ENCODE results near the gene MRPL51. TPM values are rescaled to one million over a fixed set of nuclear protein-coding genes. Genes with fewer than 3 reads are reported as not detected.

MRPL51 gene
- total and polyA plus RNA-seq, 2 of the 8 experiments (the other 6 are each of a cell fraction or from before 2014, with no cell fraction given), result 119 to 331 TPM

DNA sequence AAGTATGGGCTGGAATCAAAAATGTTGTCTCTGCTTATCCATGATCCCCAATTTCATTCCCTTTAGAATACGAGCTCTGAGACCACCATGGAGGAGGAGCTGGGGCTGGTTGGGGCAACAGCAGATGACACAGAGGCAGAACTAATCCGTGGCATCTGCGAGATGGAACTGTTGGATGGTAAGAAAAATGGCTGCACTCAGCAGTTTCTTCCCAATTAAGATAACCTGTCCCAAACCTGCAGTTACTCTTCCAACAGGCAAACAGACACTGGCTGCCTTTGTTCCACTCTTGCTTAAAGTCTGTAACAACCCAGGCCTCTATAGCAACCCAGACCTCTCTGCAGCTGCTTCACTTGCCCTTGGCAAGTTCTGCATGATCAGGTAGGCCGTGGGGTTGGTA, 34.6 kb upstream of the MRPL51 start:
- Histone ChIP-seq H3K27ac (ENCODE audit: low read depth, low read length) (no peak overlapping the region), H2BK120ac (replicated peaks; ENCODE audit: low read depth, low read length) (no peak overlapping the region), H3K36me3 (ENCODE audit: control insufficient read depth in 2 of 4, insufficient read depth in 4 of 4, low read length in 3 of 4) (peaks cover 67 to 88% (median 81%) of the 10 kb centered on the region in 4 experiments), H2BK12ac (ENCODE audit: low read depth, low read length) (no peak overlapping the region), H2BK20ac (ENCODE audit: low read length) (no peak overlapping the region), H4K20me1 (replicated peaks in 1 of 2; ENCODE audit: control insufficient read depth in 1 of 2, insufficient read depth in 2 of 2, low read length in 2 of 2) (peaks cover 5 to 7% of the 10 kb centered on the region in 2 experiments), H3K4me2 (ENCODE audit: insufficient read depth in 1 of 2, low read depth in 2 of 2, low read length in 2 of 2) (no peak overlapping the region), H2BK15ac (ENCODE audit: low read length) (no peak overlapping the region), H3K79me1 (ENCODE audit: low read depth, low read length) (no peaks in the 10 kb centered on the region), H2AFZ (ENCODE audit: low read length) (no peak overlapping the region), H3K18ac (ENCODE audit: extremely low read depth, low read length) (no peak overlapping the region), H3K27me3 (replicated peaks in 1 of 4; ENCODE audit: control insufficient read depth in 3 of 4, extremely low read depth in 1 of 4, insufficient read depth in 3 of 4, low read length in 3 of 4) (no peaks in the 10 kb centered on the region), H3K23ac (ENCODE audit: insufficient read length) (no peak overlapping the region), H3K56ac (replicated peaks; ENCODE audit: insufficient read length, low read depth, low read length) (no peak overlapping the region), H4K91ac (replicated peaks; ENCODE audit: insufficient read length, low read length) (no peak overlapping the region), H3K4me3 (ENCODE audit: extremely low read depth in 1 of 4, insufficient read depth in 2 of 4, low read depth in 3 of 4, low read length in 4 of 4) (no peak overlapping the region), H3K9ac (replicated peaks in 1 of 4; ENCODE audit: extremely low read depth in 1 of 4, low read depth in 3 of 4, low read length in 3 of 4) (no peak overlapping the region), H3K9me3 (ENCODE audit: insufficient read depth in 2 of 2, low read depth in 1 of 2, low read length in 1 of 2) (no peaks in the 10 kb centered on the region), H3K14ac (ENCODE audit: insufficient read length) (no peak overlapping the region), H2AK5ac (ENCODE audit: low read depth, low read length) (no peak overlapping the region), H3K79me2 (ENCODE audit: control insufficient read depth in 1 of 2, insufficient read depth in 2 of 2, low read length in 2 of 2) (peaks cover 0 to 5% of the 10 kb centered on the region in 2 experiments; a peak in 1 of 4 replicates), H2BK5ac (ENCODE audit: low read depth, low read length) (no peak overlapping the region), H3K23me2 (ENCODE audit: low read depth, low read length) (peaks cover 4% of the 10 kb centered on the region; the same call in 1 of the 2 replicates), H3K4me1 (replicated peaks in 1 of 4; ENCODE audit: control insufficient read depth in 3 of 4, insufficient read depth in 4 of 4, low read length in 3 of 4) (peaks cover 0 to 11% (median 9%) of the 10 kb centered on the region in 4 experiments; a peak in 5 of 7 replicates), H3K4ac (replicated peaks; ENCODE audit: insufficient read length, low read depth, low read length) (no peak overlapping the region), H4K8ac (ENCODE audit: extremely low read depth, insufficient read depth, low read length) (no peak overlapping the region), H4K5ac (ENCODE audit: insufficient read length, low read depth, low read length) (no peak overlapping the region)
- WGBS, 2 experiments (ENCODE audit: extremely low coverage in 1 of 2, insufficient coverage in 1 of 2, insufficient read length in 1 of 2, insufficient replicate concordance in 2 of 2, low coverage in 1 of 2, low lambda C conversion rate in 2 of 2, missing lambda C conversion rate in 1 of 2), result 94% methylated on average over 4 of the region's 4 CpGs; no CpG with 5 or more reads in 1 of the 2 experiments
- DNase-seq (ENCODE audit: low read depth in 1 of 2, low spot score in 2 of 2) (no peak), FAIRE-seq (no peak)
- ChIA-PET POLR2A (ENCODE audit: partially characterized antibody) (interaction anchor here (1.4 to 14.8 kb wide), 4 partner anchors 11 to 197 kb away, joined by 3 to 188 read pairs (median 6); partner anchors contain the start of gene GAPDH), CTCF (ENCODE audit: partially characterized antibody) (interaction anchor here (0.9 to 4.7 kb wide), 5 partner anchors 12 to 103 kb away, joined by 3 to 38 read pairs (median 3); no protein-coding TSS in a partner anchor)
- TF ChIP-seq KDM1A (IDR thresholded peaks at IDR 0.05; ENCODE audit: borderline replicate concordance, low read length) (no peak), TEAD4 (IDR thresholded peaks at IDR 0.05; ENCODE audit: low read depth, low read length) (no peak), SIRT6 (IDR thresholded peaks at IDR 0.05; ENCODE audit: low read length) (no peak)
- TF ChIP-seq, protein P1, sequence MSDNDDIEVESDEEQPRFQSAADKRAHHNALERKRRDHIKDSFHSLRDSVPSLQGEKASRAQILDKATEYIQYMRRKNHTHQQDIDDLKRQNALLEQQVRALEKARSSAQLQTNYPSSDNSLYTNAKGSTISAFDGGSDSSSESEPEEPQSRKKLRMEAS (IDR thresholded peaks at IDR 0.05), result no peak

All from H1 (cell line).